H1 (cell line): ENCODE results near the gene CHMP6. TPM values are rescaled to one million over a fixed set of nuclear protein-coding genes. Genes with fewer than 3 reads are reported as not detected.

ENCODE experiments used
- CTCF ChIA-PET: fragments of 300-600 bp; sonication (Branson Sonifier 250); formaldehyde crosslinking; loops from one replicate; lab custom pipeline; 2021; ENCODE audit not compliant: partially characterized antibody; lab: Charles Lee
- POLR2A ChIA-PET: fragments of 300-600 bp; sonication (Branson Sonifier 250); formaldehyde crosslinking; loops from one replicate; lab custom pipeline; 2021; ENCODE audit warnings: inconsistent platforms; ENCODE audit not compliant: partially characterized antibody; lab: Charles Lee
- DNase-seq, 2 experiments: peaks; one replicate each; pipeline versions ENCODE4 v3.0.0 to v3.0.0-alpha.2; 2010 to 2022; ENCODE audit warnings: low spot score in 2 of 2, low read depth in 1 of 2, mixed read lengths in 1 of 2
- FAIRE-seq: peaks from 2 replicates; lab custom pipeline; 2011; peaks lifted over from hg19 to GRCh38; lab: Jason Lieb, UNC
- H2AFZ ChIP-seq: 2 replicates; pipeline ENCODE4 v1.8.1; 2012; ENCODE audit warnings: low read length, inconsistent platforms
- H2AK5ac ChIP-seq: 2 replicates; pipeline ENCODE4 v1.6.1; 2013; ENCODE audit warnings: low read depth, low read length
- H2BK120ac ChIP-seq: replicated peaks from 2 replicates; pipeline ENCODE3; 2013; ENCODE audit warnings: low read depth, low read length, inconsistent platforms
- H2BK12ac ChIP-seq: 2 replicates; pipeline ENCODE4 v1.6.1; 2013; ENCODE audit warnings: low read depth, low read length
- H2BK15ac ChIP-seq: 2 replicates; pipeline ENCODE4 v1.6.1; 2013; ENCODE audit warnings: low read length
- H2BK20ac ChIP-seq: 2 replicates; pipeline ENCODE4 v1.6.1; 2013; ENCODE audit warnings: low read length
- H2BK5ac ChIP-seq: 2 replicates; pipeline ENCODE4 v1.6.1; 2013; ENCODE audit warnings: low read depth, low read length
- H3K14ac ChIP-seq: 2 replicates; pipeline ENCODE4 v1.6.1; 2013; ENCODE audit warnings: inconsistent platforms; ENCODE audit not compliant: insufficient read length
- H3K18ac ChIP-seq: 2 replicates; pipeline ENCODE4 v1.6.1; 2013; ENCODE audit warnings: low read length; ENCODE audit errors: extremely low read depth
- H3K23ac ChIP-seq: 2 replicates; pipeline ENCODE4 v1.6.1; 2013; ENCODE audit warnings: inconsistent platforms; ENCODE audit not compliant: insufficient read length
- H3K23me2 ChIP-seq: 2 replicates; pipeline ENCODE4 v1.6.1; 2013; ENCODE audit warnings: low read depth, low read length
- H3K27ac ChIP-seq: 2 replicates; pipeline ENCODE4 v1.6.1; 2011; ENCODE audit warnings: low read depth, low read length, inconsistent platforms
- H3K27me3 ChIP-seq, 4 experiments: replicated peaks in 1 of 4; 1 replicate in 1 of 4; 2 replicates in 3 of 4; pipeline versions ENCODE4 v1.6.1 to v1.8.1; 2011 to 2013; ENCODE audit warnings: low read length in 3 of 4, mild to moderate bottlenecking in 3 of 4, inconsistent platforms in 2 of 4, mixed read lengths in 2 of 4, moderate library complexity in 1 of 4; ENCODE audit not compliant: control insufficient read depth in 3 of 4, insufficient read depth in 3 of 4; ENCODE audit errors: extremely low read depth in 1 of 4
- H3K36me3 ChIP-seq, 4 experiments: 2 replicates each; pipeline versions ENCODE4 v1.6.1 to v1.8.1; 2011 to 2013; ENCODE audit warnings: mild to moderate bottlenecking in 4 of 4, low read length in 3 of 4, moderate library complexity in 2 of 4, control low read depth in 1 of 4, inconsistent platforms in 1 of 4; ENCODE audit not compliant: insufficient read depth in 4 of 4, control insufficient read depth in 2 of 4
- H3K4ac ChIP-seq: replicated peaks from 2 replicates; pipeline ENCODE3; 2013; ENCODE audit warnings: low read length, low read depth, mixed read lengths, inconsistent platforms; ENCODE audit not compliant: insufficient read length
- H3K4me1 ChIP-seq, 4 experiments: replicated peaks in 1 of 4; 1 replicate in 1 of 4; 2 replicates in 3 of 4; pipeline versions ENCODE4 v1.6.1 to v1.8.1; 2011 to 2013; ENCODE audit warnings: low read length in 3 of 4, inconsistent platforms in 2 of 4, mixed read lengths in 1 of 4; ENCODE audit not compliant: insufficient read depth in 4 of 4, control insufficient read depth in 3 of 4
- H3K4me2 ChIP-seq, 2 experiments: 2 replicates each; pipeline versions ENCODE4 v1.6.1 to v1.8.1; 2011 to 2013; ENCODE audit warnings: low read depth in 2 of 2, low read length in 2 of 2, control low read depth in 1 of 2, inconsistent platforms in 1 of 2, mild to moderate bottlenecking in 1 of 2; ENCODE audit not compliant: insufficient read depth in 1 of 2
- H3K4me3 ChIP-seq, 4 experiments: fragments of 200-600, 300-600 bp in 1 of 4; sonication (generic), shearing (Covaris generic), sonication (Bioruptor Twin) in 1 of 4; 2 replicates each; pipeline versions ENCODE4 v1.5.1 to v1.8.1; 2011 to 2016; ENCODE audit warnings: low read length in 4 of 4, low read depth in 3 of 4, control low read depth in 2 of 4, inconsistent platforms in 2 of 4, mild to moderate bottlenecking in 2 of 4, mixed read lengths in 1 of 4, moderate library complexity in 1 of 4; ENCODE audit not compliant: insufficient read depth in 2 of 4; ENCODE audit errors: extremely low read depth in 1 of 4
- H3K56ac ChIP-seq: replicated peaks from 2 replicates; pipeline ENCODE3; 2013; ENCODE audit warnings: low read depth, mild to moderate bottlenecking, mixed read lengths, low read length, inconsistent platforms; ENCODE audit not compliant: insufficient read length
- H3K79me1 ChIP-seq: 2 replicates; pipeline ENCODE4 v1.6.1; 2013; ENCODE audit warnings: low read depth, low read length, control low read depth
- H3K79me2 ChIP-seq, 2 experiments: 2 replicates each; pipeline versions ENCODE4 v1.6.1 to v1.8.1; 2012 to 2013; ENCODE audit warnings: low read length in 2 of 2, mild to moderate bottlenecking in 2 of 2, inconsistent platforms in 1 of 2; ENCODE audit not compliant: insufficient read depth in 2 of 2, control insufficient read depth in 1 of 2
- H3K9ac ChIP-seq, 4 experiments: replicated peaks in 1 of 4; 1 replicate in 1 of 4; 2 replicates in 3 of 4; pipeline versions ENCODE4 v1.6.1 to v1.8.1; 2011 to 2013; ENCODE audit warnings: low read depth in 3 of 4, low read length in 3 of 4, control low read depth in 2 of 4, mild to moderate bottlenecking in 2 of 4, moderate library complexity in 2 of 4, inconsistent platforms in 1 of 4; ENCODE audit errors: extremely low read depth in 1 of 4
- H3K9me3 ChIP-seq, 2 experiments: 2 replicates each; pipeline versions ENCODE4 v1.6.1 to v1.8.1; 2012 to 2013; ENCODE audit warnings: mild to moderate bottlenecking in 2 of 2, moderate library complexity in 2 of 2, control low read depth in 1 of 2, inconsistent platforms in 1 of 2, low read depth in 1 of 2, low read length in 1 of 2, mixed read lengths in 1 of 2; ENCODE audit not compliant: insufficient read depth in 2 of 2
- H4K20me1 ChIP-seq, 2 experiments: replicated peaks in 1 of 2; 2 replicates each; pipeline versions ENCODE3 to v1.8.1; 2011 to 2013; ENCODE audit warnings: inconsistent platforms in 2 of 2, low read length in 2 of 2, mild to moderate bottlenecking in 1 of 2; ENCODE audit not compliant: insufficient read depth in 2 of 2, control insufficient read depth in 1 of 2
- H4K5ac ChIP-seq: 2 replicates; pipeline ENCODE4 v1.6.1; 2013; ENCODE audit warnings: low read length, low read depth, mixed read lengths, inconsistent platforms; ENCODE audit not compliant: insufficient read length
- H4K8ac ChIP-seq: 2 replicates; pipeline ENCODE4 v1.8.0; 2013; ENCODE audit warnings: mild to moderate bottlenecking, moderate library complexity, low read length, inconsistent platforms; ENCODE audit not compliant: insufficient read depth; ENCODE audit errors: extremely low read depth
- H4K91ac ChIP-seq: replicated peaks from 2 replicates; pipeline ENCODE3; 2013; ENCODE audit warnings: low read length, mixed read lengths, inconsistent platforms; ENCODE audit not compliant: insufficient read length
- BCL11A ChIP-seq, 2 experiments: IDR thresholded peaks; one replicate each; pipeline ENCODE4 v1.6.1; 2011; ENCODE audit warnings: low read depth in 2 of 2, low read length in 2 of 2, mild to moderate bottlenecking in 2 of 2
- CBX5 ChIP-seq: fragments of 300-800, 300-1000 bp; sonication (generic); IDR thresholded peaks from 2 replicates; pipeline ENCODE4 v1.7.1; 2016; ENCODE audit warnings: antibody characterized with exemption, low read length, low read depth
- GABPA ChIP-seq: IDR thresholded peaks from 2 replicates; pipeline ENCODE4 v1.6.1; 2011; ENCODE audit warnings: mild to moderate bottlenecking, low read length, moderate library complexity, borderline replicate concordance; ENCODE audit not compliant: insufficient read depth
- GTF2F1 ChIP-seq: IDR thresholded peaks from 2 replicates; pipeline ENCODE4 v1.6.1; 2012; ENCODE audit warnings: low read depth, low read length, improper control_type of control experiment, borderline replicate concordance
- KDM1A ChIP-seq: fragments of 200-600, 300-600 bp; sonication (generic); IDR thresholded peaks from 2 replicates; pipeline ENCODE4 v1.7.1; 2016; ENCODE audit warnings: mild to moderate bottlenecking, low read length, borderline replicate concordance
- KDM4A ChIP-seq: IDR thresholded peaks from one replicate; pipeline ENCODE4 v1.7.1; 2012; ENCODE audit warnings: low read depth, mild to moderate bottlenecking, moderate library complexity, low read length, inconsistent platforms; ENCODE audit not compliant: severe bottlenecking
- SIX5 ChIP-seq: IDR thresholded peaks from 2 replicates; pipeline ENCODE4 v1.6.1; 2011; ENCODE audit warnings: mild to moderate bottlenecking, low read depth, low read length
- WGBS, 2 experiments: shearing (Covaris generic) in 1 of 2; methylation state at CpG; one replicate each; pipeline versions ENCODE4 v1.1.6 to v1.1.7; 2013 to 2015; ENCODE audit warnings: low lambda C conversion rate in 2 of 2, mixed read lengths in 2 of 2, inconsistent platforms in 1 of 2, low coverage in 1 of 2, missing lambda C conversion rate in 1 of 2; ENCODE audit not compliant: insufficient replicate concordance in 2 of 2, insufficient coverage in 1 of 2, insufficient read length in 1 of 2; ENCODE audit errors: extremely low coverage in 1 of 2, missing lambda C conversion rate in 1 of 2; 5-methylcytosine and 5-hydroxymethylcytosine counted together
- polyA plus RNA-seq, 7 experiments: library from polyadenylated mRNA; depleted of rRNA in 3 of 7; stranded (reverse) in 5 of 7; unstranded in 2 of 7; fragments of >200 nt in 5 of 7; fragments of 200-250 nt in 2 of 7; gene quantifications; 1 replicate in 5 of 7; 2 replicates in 1 of 7; 4 replicates in 1 of 7; pipeline versions ENCODE4 v1.2.1 to v1.2.3, GENCODE V29; 2011 to 2013; ENCODE audit warnings: missing spikeins in 2 of 7, mixed read lengths in 2 of 7
- total RNA-seq: library from RNA; stranded (reverse); fragmentation: NEBNext Ultra II Directional; extraction: Animal tissue kit (Norgen Biotek cat#: 25700); gene quantifications from 2 replicates; pipeline ENCODE4 v1.2.1, GENCODE V29; 2021
- TF ChIP-seq, protein P1 (sequence below): IDR thresholded peaks from 2 replicates; pipeline ENCODE4 v1.6.1; 2011; ENCODE audit warnings: low read depth, mild to moderate bottlenecking, low read length; ENCODE audit not compliant: insufficient read depth
- TF ChIP-seq, protein P2 (sequence below): IDR thresholded peaks from 2 replicates; pipeline ENCODE4 v1.6.1; 2012; ENCODE audit warnings: low read length, inconsistent platforms

CHMP6 gene
- total and polyA plus RNA-seq, 2 of the 8 experiments (the other 6 are each of a cell fraction or from before 2014, with no cell fraction given): 15.7 to 24.3 TPM

DNA sequence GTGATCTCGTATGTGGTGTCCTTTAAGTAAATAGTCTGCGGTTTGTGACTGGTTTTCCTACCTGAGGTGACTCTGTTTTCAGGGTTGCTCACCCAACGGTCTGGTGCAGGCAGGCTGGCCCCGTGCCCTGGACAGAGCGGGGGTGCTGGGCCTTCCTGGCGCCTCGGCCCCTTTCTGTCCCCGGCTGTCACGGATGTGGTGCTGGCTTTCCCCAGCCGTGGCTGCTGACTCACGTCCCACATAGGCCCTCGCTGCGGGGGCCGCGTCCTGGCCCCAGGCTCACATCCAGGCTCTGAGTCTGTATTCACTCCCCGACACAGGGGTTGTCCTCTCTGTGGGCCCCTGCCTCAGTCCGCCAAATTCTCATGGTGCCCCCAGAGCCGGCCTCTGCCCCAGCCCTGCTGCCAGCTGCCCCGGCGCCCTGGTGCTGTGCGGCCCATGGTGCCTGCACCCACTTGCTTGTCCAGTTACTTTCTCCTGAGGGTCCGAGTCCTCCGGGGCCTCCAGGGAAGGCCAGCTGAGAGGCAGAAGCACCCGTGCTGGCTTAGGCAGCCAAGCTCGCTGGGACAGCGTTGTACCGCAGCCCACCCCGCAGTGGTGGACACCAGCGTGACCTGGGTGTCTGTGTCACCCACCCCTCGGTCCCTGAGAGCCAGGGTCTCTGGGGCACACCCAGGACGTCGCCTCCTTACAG is 5.9 kb downstream of the CHMP6 start:
- Histone ChIP-seq H2BK20ac (no peak overlapping the region), H3K23me2 (peaks cover under 1% of the 10 kb centered on the region; the same call in 1 of the 2 replicates), H3K4me2 (no peak overlapping the region), H3K18ac (no peak overlapping the region), H4K8ac (peak overlapping the region; percentile 85), H2AFZ (no peak overlapping the region), H2BK120ac (no peak overlapping the region), H3K79me2 (no peaks in the 10 kb centered on the region; a peak in 1 of 4 replicates), H3K79me1 (peaks cover 4% of the 10 kb centered on the region; the same call in 1 of the 2 replicates), H4K20me1 (peaks cover 2 to 21% of the 10 kb centered on the region in 2 experiments), H3K4me3 (no peak overlapping the region), H3K4ac (no peak overlapping the region), H3K56ac (no peak overlapping the region), H2BK5ac (no peak overlapping the region), H4K5ac (no peak overlapping the region), H2BK12ac (no peak overlapping the region), H3K23ac (no peak overlapping the region), H3K14ac (no peak overlapping the region), H3K27me3 (peaks cover 0 to 4% (median 3%) of the 10 kb centered on the region in 4 experiments; a peak in 3 of 7 replicates), H3K9ac (no peak overlapping the region), H3K36me3 (peaks cover 0 to 8% (median 1%) of the 10 kb centered on the region in 4 experiments; a peak in 3 of 8 replicates), H3K4me1 (peaks cover 0 to 2% (median under 1%) of the 10 kb centered on the region in 4 experiments; a peak in 5 of 7 replicates), H2AK5ac (no peak overlapping the region), H3K27ac (no peak overlapping the region), H4K91ac (no peak overlapping the region), H2BK15ac (no peak overlapping the region), H3K9me3 (no peaks in the 10 kb centered on the region)
- ChIA-PET CTCF (interaction anchor here (0.7 to 1.3 kb wide), 4 partner anchors 9 to 33 kb away, joined by 3 to 7 read pairs (median 4); no protein-coding TSS in a partner anchor), POLR2A (interaction anchor here (0.8 to 1.2 kb wide), 2 partner anchors 38 to 105 kb away, joined by 3 to 4 read pairs; partner anchors contain the start of gene BAIAP2)
- DNase-seq (no peak), FAIRE-seq (no peak)
- 92% methylated on average over 31 of the region's 32 CpGs; no CpG with 5 or more reads in 1 of the 2 experiments for WGBS, 2 experiments
- TF ChIP-seq CBX5 (no peak), GABPA (no peak), KDM1A (no peak), BCL11A (IDR thresholded peaks at IDR 0.05; ENCODE audit: low read depth in 2 of 2, low read length in 2 of 2) (no peak), GTF2F1 (no peak), SIX5 (no peak), KDM4A (no peak)
- TF ChIP-seq, protein P1, sequence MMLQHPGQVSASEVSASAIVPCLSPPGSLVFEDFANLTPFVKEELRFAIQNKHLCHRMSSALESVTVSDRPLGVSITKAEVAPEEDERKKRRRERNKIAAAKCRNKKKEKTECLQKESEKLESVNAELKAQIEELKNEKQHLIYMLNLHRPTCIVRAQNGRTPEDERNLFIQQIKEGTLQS: no peak
- TF ChIP-seq, protein P2, sequence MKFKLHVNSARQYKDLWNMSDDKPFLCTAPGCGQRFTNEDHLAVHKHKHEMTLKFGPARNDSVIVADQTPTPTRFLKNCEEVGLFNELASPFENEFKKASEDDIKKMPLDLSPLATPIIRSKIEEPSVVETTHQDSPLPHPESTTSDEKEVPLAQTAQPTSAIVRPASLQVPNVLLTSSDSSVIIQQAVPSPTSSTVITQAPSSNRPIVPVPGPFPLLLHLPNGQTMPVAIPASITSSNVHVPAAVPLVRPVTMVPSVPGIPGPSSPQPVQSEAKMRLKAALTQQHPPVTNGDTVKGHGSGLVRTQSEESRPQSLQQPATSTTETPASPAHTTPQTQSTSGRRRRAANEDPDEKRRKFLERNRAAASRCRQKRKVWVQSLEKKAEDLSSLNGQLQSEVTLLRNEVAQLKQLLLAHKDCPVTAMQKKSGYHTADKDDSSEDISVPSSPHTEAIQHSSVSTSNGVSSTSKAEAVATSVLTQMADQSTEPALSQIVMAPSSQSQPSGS: no peak
